ENCODE results near the gene RSPH10B.
"Not testable (repeated sequence)": the region's sequence is repeated elsewhere in the genome, so short reads cannot be mapped to it uniquely, and the experiment has no call there.

- TF ChIP-seq, protein P1, sequence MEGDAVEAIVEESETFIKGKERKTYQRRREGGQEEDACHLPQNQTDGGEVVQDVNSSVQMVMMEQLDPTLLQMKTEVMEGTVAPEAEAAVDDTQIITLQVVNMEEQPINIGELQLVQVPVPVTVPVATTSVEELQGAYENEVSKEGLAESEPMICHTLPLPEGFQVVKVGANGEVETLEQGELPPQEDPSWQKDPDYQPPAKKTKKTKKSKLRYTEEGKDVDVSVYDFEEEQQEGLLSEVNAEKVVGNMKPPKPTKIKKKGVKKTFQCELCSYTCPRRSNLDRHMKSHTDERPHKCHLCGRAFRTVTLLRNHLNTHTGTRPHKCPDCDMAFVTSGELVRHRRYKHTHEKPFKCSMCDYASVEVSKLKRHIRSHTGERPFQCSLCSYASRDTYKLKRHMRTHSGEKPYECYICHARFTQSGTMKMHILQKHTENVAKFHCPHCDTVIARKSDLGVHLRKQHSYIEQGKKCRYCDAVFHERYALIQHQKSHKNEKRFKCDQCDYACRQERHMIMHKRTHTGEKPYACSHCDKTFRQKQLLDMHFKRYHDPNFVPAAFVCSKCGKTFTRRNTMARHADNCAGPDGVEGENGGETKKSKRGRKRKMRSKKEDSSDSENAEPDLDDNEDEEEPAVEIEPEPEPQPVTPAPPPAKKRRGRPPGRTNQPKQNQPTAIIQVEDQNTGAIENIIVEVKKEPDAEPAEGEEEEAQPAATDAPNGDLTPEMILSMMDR (IDR thresholded peaks at IDR 0.05) = not testable (repeated sequence)
- not testable (repeated sequence) for TF ChIP-seq POLR2A (IDR thresholded peaks at IDR 0.05); EP300 (IDR thresholded peaks at IDR 0.05; ENCODE audit: low read depth); POLR2AphosphoS5 (IDR thresholded peaks at IDR 0.05)
Observed at GRCh38 chr7:5897369-5897919, 73.0 kb downstream of the RSPH10B start.

Measured in transverse colon (tissue), 4 donors.